Coronary artery (tissue), 2 donors: Measurements from ENCODE around the gene DDX23.

Source experiments
- DNase-seq: peaks from one replicate; pipeline ENCODE4 v3.0.0-alpha.2; 2017; ENCODE audit warnings: low spot score
- H3K27ac ChIP-seq, 2 donors: fragments of 200-600 bp; sonication (generic); one replicate each; pipeline ENCODE4 v1.5.1; 2016 to 2019
- H3K4me3 ChIP-seq: fragments of 200-600 bp; sonication (generic); 2 replicates; pipeline ENCODE4 v1.5.1; 2016; ENCODE audit warnings: mild to moderate bottlenecking, moderate library complexity
- TF ChIP-seq, protein P1 (sequence below): fragments of 200-600 bp; sonication (generic); IDR thresholded peaks from one replicate; pipeline ENCODE4 v1.5.1; 2019; ENCODE audit warnings: antibody characterized with exemption

Gene DDX23

DNA sequence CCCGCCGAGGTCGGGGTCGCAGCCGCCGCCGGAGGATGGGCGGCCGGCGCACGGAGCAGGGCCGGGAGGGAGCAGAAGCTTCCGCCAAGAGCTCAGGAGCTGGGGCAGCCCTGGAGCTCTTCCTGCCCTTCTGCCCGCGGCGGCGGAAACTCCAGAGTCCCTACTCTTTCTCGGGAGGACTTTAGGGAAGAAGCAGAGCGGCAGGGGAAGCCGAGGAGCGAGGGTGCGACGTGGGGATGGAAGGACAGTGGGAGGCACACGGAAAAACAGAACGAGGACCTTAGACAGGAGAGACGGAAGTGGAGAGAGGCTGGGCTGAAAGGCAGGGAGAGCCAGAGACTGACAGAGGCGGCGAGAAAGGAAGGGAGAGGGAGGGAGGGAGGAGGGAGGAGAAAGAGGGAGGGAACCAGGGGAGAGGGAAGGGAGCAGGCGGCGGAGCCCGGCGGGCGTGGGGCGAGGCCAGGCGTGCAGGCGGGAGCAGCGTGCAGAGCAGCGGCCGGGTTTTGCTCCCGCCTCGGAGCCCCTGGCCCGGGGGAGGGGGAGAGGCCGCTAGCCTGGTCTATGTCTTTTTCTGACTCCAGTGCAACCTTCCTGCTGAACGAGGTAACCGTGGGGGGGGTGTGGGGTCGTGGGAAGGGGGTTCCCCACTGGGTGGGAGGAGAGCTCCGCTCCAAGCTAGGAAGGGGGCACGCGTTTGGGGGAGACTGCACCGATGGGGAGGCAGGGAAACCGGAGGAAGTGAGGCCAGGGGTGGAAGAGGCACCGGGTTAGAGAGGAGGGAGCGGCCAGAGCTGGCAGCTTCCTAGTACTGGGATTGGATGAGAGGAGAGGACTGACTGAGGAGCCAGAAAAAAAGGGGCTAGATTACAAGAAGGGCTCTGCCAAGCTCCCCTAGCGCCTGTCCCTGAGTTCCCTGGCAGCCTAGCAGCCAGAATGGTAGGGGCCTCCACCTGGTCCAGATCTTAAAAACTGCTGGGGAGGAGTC, 36.5 kb downstream of the DDX23 start:
- DNase-seq, result peak; percentile 87
- TF ChIP-seq, protein P1, sequence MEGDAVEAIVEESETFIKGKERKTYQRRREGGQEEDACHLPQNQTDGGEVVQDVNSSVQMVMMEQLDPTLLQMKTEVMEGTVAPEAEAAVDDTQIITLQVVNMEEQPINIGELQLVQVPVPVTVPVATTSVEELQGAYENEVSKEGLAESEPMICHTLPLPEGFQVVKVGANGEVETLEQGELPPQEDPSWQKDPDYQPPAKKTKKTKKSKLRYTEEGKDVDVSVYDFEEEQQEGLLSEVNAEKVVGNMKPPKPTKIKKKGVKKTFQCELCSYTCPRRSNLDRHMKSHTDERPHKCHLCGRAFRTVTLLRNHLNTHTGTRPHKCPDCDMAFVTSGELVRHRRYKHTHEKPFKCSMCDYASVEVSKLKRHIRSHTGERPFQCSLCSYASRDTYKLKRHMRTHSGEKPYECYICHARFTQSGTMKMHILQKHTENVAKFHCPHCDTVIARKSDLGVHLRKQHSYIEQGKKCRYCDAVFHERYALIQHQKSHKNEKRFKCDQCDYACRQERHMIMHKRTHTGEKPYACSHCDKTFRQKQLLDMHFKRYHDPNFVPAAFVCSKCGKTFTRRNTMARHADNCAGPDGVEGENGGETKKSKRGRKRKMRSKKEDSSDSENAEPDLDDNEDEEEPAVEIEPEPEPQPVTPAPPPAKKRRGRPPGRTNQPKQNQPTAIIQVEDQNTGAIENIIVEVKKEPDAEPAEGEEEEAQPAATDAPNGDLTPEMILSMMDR, result no peak
- Histone ChIP-seq H3K27ac (peak overlapping the region; percentile 81 to 92), H3K4me3 (peak overlapping the region; percentile 84)

DNA sequence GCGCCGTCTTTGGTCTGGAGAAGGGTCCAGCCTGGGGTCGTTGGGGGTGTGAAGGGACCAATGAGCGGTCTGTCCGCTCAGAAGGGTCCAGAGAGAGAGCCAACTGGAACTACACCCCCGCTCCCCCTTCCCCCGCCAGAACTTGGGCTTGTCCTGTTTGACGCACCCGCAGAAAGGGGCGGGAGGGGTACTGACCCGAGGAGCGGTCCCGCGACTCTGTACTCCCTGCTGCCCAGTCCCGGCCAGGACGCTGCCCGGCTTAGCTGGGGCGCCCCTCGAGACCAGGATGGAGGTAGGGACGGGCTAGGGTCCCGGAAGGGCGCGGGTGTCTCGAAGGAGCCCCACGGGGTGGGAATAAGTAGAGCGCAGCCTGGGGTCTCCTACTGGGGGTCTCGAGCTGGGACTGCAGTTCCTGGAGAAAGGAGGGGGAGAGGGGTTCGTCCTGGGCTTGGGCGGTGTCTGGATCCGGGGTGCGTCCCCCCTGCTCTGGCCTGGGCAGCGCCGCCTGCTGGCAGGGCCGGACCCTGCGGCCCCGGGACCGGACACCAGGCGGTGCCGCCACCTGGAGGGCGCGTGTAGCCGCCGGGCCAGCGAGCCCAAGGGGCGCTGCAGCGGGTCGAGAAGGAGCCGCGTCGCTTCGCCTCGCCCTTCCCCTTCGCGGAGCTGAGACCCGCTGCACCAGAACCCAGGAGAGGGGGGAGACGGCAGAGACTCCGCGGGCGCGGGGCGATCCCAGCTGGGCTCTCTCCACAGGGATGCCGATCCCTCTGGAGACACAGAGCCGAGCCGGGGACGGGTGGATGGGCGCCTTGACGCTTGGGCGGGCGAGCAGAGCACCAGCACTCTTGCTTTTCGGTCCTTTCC, 37.5 kb downstream of the DDX23 start:
- H3K4me3 ChIP-seq, result peak overlapping the region; percentile 84
- DNase-seq, result peak; percentile 89
- TF ChIP-seq, protein P1, result peak; percentile 94
- H3K27ac ChIP-seq, result peak overlapping the region; percentile 81 to 92

DNA sequence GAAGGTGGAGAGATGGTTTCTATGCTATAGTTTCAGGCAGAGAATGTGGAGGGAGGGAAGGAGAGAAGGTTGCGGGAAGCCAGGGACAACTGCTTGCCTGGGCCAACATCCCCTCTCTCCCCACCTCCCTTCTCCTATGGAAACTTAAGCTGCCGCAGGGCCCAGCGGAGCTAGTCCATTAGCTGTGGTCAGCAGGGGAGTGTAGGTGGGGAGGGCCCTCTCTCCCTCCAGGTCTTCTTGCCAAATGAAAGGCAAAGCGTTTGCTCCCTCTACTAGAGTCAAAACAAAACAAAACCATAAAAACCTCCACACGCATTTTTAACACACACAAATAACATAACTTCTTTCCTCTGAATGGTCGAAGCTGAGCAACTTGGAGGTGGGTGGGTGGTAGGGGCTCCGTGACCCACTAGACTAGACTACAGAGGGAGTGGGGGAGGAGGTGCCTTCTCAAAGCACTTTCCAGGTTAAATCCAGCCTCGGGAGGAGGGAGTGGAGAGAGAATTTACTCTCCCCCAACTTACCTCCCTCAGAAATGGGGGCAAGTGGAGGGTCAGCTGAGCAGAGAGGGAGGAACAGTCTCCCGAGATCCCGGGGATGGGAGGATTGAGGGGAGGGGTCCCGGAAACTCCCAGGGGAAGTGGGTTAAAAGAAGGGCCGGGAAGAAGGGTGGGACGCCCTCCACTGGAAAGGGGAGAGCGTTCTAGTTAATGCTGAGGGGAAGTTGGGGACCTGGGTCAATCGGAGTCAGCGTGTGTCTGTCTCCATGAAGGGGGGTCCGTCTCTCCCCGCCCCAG, 38.3 kb downstream of the DDX23 start:
- TF ChIP-seq, protein P1, result no peak
- no peak for DNase-seq
- Histone ChIP-seq H3K4me3 (peak overlapping the region; percentile 84), H3K27ac (peak overlapping the region; percentile 81 to 92)

DNA sequence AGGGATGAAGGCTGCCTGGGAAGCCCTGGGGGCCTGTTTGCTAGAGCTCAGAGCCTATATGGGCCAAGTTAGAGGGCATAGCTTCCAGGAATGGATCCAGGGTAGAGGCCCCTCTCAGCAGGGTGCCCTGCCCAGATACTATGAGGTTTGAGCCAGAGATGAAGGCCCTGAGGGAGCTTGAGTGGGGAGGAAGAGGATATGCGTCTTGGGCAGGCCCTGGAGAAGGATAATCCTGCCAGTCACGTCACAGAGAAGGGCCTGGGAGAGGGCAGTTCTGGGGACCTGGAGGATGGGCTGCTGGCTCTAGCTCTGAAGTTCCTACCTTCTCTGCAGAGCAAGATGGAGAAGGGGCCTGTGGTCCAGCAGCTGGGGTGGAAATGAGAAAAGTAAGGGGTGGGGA, 39.6 kb downstream of the DDX23 start:
- H3K27ac ChIP-seq, result peak overlapping the region in 1 of 2 donors; percentile 19
- no peak overlapping the region for H3K4me3 ChIP-seq
- TF ChIP-seq, protein P1, result no peak
- no peak for DNase-seq

DNA sequence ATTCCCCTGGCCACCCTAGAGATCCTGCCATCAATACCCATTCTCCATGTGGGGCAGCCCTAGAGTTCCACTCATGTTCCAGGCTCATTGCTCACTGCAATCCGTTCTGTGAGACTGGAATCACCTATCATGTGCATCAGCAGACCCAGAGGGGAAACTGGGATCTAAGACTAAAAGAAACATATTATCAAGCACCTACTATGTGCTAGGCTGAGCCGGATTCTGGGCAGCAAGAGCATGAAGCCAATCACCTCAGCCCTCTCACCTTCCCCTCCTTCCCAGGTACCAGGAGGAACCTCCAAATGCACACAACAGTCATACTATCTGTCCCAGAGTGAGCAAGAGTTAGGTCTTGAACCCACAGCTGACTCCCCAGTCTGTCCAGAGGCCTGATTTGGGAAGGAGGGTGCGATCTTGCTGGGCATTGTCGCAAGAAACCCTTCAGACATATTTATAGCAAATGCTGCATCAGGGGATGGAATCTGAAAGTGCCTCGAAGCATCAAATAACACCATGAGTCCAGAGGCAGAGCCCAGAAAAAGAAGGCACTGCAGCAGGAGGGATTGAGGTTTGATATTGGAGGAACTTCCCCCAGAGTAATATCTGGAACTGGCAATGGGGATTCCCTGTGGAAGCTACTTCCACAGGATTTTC, 40.4 kb downstream of the DDX23 start:
- Histone ChIP-seq H3K27ac (peak overlapping the region in 1 of 2 donors; percentile 29), H3K4me3 (no peak overlapping the region)
- DNase-seq, result no peak
- TF ChIP-seq, protein P1, result no peak

DNA sequence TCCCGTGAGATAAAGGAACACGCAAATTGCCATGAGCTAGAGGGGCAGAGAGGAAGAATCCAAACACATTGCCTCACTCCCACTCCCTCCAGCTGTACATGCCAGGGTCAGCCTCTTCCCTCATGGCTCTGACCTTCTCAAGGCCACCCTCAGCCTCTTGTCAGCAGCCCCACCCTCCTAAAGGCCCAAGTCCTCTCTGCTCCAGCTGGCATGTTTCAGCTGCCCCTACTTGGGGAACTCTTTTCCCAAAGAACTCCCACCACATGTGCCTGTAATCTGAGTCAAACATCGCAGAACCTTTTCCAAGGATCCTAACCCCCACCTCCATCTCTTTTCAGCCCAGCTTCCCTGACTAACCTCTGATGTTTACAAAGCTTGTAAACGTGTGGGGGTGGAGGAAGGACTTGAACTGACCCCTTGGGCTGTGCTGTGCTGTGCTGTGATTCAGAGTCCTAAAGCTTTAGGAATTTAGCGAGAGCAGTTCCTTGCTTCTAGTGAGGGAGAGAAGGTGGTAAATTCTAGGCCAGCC, 41.0 kb downstream of the DDX23 start:
- TF ChIP-seq, protein P1, result no peak
- Histone ChIP-seq H3K4me3 (no peak overlapping the region), H3K27ac (peak overlapping the region in 1 of 2 donors; percentile 29)
- DNase-seq, result no peak
